HCT116 (cell line): ENCODE results near the gene ABCG1. TPM values are rescaled to one million over a fixed set of nuclear protein-coding genes. Genes with fewer than 3 reads are reported as not detected.

Source experiments
- ATAC-seq: fragments of 200-7000 bp; cut with Tn5 transposase; 2 replicates; pipeline ENCODE4 v1.9.1; 2020; ENCODE audit warnings: mild to moderate bottlenecking, moderate library complexity
- BruUV-seq: library from RNA; stranded (reverse); fragments of 400-500 nt; replicated peaks from 2 replicates; lab custom pipeline; 2021; lab: Mats Ljungman, UMichigan
- CTCF ChIA-PET: fragments of 300-600 bp; sonication (Branson Sonifier 250); formaldehyde crosslinking; loops from one replicate; lab custom pipeline; 2021; ENCODE audit warnings: antibody characterized with exemption; lab: Charles Lee
- POLR2A ChIA-PET: fragments of 300-600, 350-600 bp; sonication (Branson Sonifier 250); formaldehyde crosslinking; loops from one replicate; lab custom pipeline; 2021; ENCODE audit warnings: antibody characterized with exemption; lab: Charles Lee
- RAD21 ChIA-PET, 2 experiments: fragments of 300-600 bp; sonication (Branson Sonifier 250); formaldehyde crosslinking; loops; one replicate each; lab custom pipeline; 2023; ENCODE audit warnings: low total read pairs in 2 of 2; ENCODE audit not compliant: uncharacterized antibody in 2 of 2, unreplicated experiment in 2 of 2, low non-redundant PET in 1 of 2; lab: Charles Lee
- DNase-seq: peaks from one replicate; pipeline ENCODE4 v3.0.0-alpha.2; 2010; ENCODE audit warnings: low read depth, low spot score
- H2AFZ ChIP-seq: fragments of 200-600 bp; shearing (Covaris generic), sonication (generic); 2 replicates; pipeline ENCODE4 v1.6.1; 2017; ENCODE audit warnings: low read depth, mixed run types, mixed read lengths, antibody characterized with exemption, low read length; ENCODE audit not compliant: poor library complexity, severe bottlenecking
- H3K27ac ChIP-seq: 2 replicates; pipeline ENCODE4 v1.5.1; 2012; ENCODE audit warnings: low read depth, low read length
- H3K27me3 ChIP-seq: fragments of 200-600 bp; sonication (generic); 2 replicates; pipeline ENCODE4 v1.6.1; 2016; ENCODE audit warnings: mixed run types, low read length, mixed read lengths; ENCODE audit not compliant: insufficient read depth
- H3K36me3 ChIP-seq, 2 experiments: fragments of 200-500 bp in 1 of 2; fragments of 200-600 bp in 1 of 2; sonication (Bioruptor generic) in 1 of 2; sonication (generic) in 1 of 2; 2 replicates each; pipeline versions ENCODE4 v1.5.1 to v1.6.1; 2014 to 2016; ENCODE audit warnings: low read length in 2 of 2, inconsistent platforms in 1 of 2, mixed read lengths in 1 of 2, mixed run types in 1 of 2; ENCODE audit not compliant: insufficient read depth in 2 of 2, control insufficient read depth in 1 of 2
- H3K4me1 ChIP-seq, 2 experiments: fragments of 200-600 bp in 1 of 2; sonication (generic) in 1 of 2; 2 replicates each; pipeline versions ENCODE4 v1.5.1 to v1.6.1; 2012 to 2017; ENCODE audit warnings: low read length in 2 of 2, inconsistent platforms in 1 of 2, mild to moderate bottlenecking in 1 of 2, mixed read lengths in 1 of 2, mixed run types in 1 of 2, moderate library complexity in 1 of 2; ENCODE audit not compliant: insufficient read depth in 2 of 2, control insufficient read depth in 1 of 2
- H3K4me2 ChIP-seq: fragments of 200-600 bp; sonication (generic); 2 replicates; pipeline ENCODE4 v1.6.1; 2017; ENCODE audit warnings: mixed run types, low read length, mixed read lengths
- H3K4me3 ChIP-seq, 2 experiments: fragments of 200-600 bp in 1 of 2; sonication (generic) in 1 of 2; replicated peaks in 1 of 2; 2 replicates each; pipeline ENCODE4 v1.5.1; 2011 to 2016; ENCODE audit warnings: low read length in 2 of 2, control low read depth in 1 of 2, low read depth in 1 of 2, mild to moderate bottlenecking in 1 of 2, mixed read lengths in 1 of 2, mixed run types in 1 of 2
- H3K79me2 ChIP-seq: fragments of 200-600 bp; sonication (generic); 2 replicates; pipeline ENCODE4 v1.6.1; 2017; ENCODE audit warnings: mild to moderate bottlenecking, mixed run types, low read length, moderate library complexity, mixed read lengths; ENCODE audit not compliant: insufficient read depth
- H3K9ac ChIP-seq: fragments of 200-600 bp; sonication (generic); 2 replicates; pipeline ENCODE4 v1.6.1; 2016; ENCODE audit warnings: low read length, mixed read lengths
- H3K9me2 ChIP-seq: fragments of 200-600 bp; sonication (generic), shearing (Covaris generic); 2 replicates; pipeline ENCODE4 v1.6.1; 2017; ENCODE audit warnings: mixed run types, mild to moderate bottlenecking, moderate library complexity; ENCODE audit not compliant: insufficient read depth
- H3K9me3 ChIP-seq, 2 experiments: fragments of 200-500 bp in 1 of 2; fragments of 200-600 bp in 1 of 2; sonication (Bioruptor generic) in 1 of 2; sonication (generic) in 1 of 2; 2 replicates each; pipeline ENCODE4 v1.6.1; 2014 to 2017; ENCODE audit warnings: low read length in 2 of 2, mixed read lengths in 2 of 2, inconsistent platforms in 1 of 2, low read depth in 1 of 2, mild to moderate bottlenecking in 1 of 2, mixed run types in 1 of 2, moderate library complexity in 1 of 2; ENCODE audit not compliant: control insufficient read depth in 1 of 2, insufficient read depth in 1 of 2
- H4K20me1 ChIP-seq: fragments of 200-600 bp; sonication (generic), shearing (Covaris generic); 2 replicates; pipeline ENCODE4 v1.6.1; 2017; ENCODE audit warnings: mixed run types, mild to moderate bottlenecking, moderate library complexity; ENCODE audit not compliant: insufficient read depth
- CBX3 ChIP-seq: IDR thresholded peaks from 2 replicates; pipeline ENCODE4 v1.6.1; 2012; ENCODE audit warnings: low read depth
- CEBPB ChIP-seq: IDR thresholded peaks from 2 replicates; pipeline ENCODE4 v1.6.1; 2012; ENCODE audit warnings: low read depth
- CTCF ChIP-seq, 3 experiments: fragments of 200-600 bp in 1 of 3; sonication (generic) in 1 of 3; IDR thresholded peaks in 2 of 3; conservative IDR thresholded peaks in 1 of 3; 2 replicates each; pipeline ENCODE4 v1.5.1; 2012 to 2017; ENCODE audit warnings: low read depth in 2 of 3, low read length in 2 of 3, antibody characterized with exemption in 1 of 3, borderline replicate concordance in 1 of 3, control low read depth in 1 of 3, mild to moderate bottlenecking in 1 of 3, mixed read lengths in 1 of 3, mixed run types in 1 of 3, moderate library complexity in 1 of 3; ENCODE audit not compliant: insufficient read depth in 1 of 3
- EGR1 ChIP-seq: IDR thresholded peaks from 2 replicates; pipeline ENCODE4 v1.6.1; 2012; ENCODE audit warnings: low read depth
- EZH2phosphoT487 ChIP-seq: fragments of 200-600 bp; IDR thresholded peaks from 2 replicates; pipeline ENCODE4 v1.6.1; 2018; ENCODE audit warnings: antibody characterized with exemption, borderline replicate concordance
- JUND ChIP-seq: IDR thresholded peaks from 2 replicates; pipeline ENCODE4 v1.6.1; 2012
- MAX ChIP-seq: IDR thresholded peaks from 2 replicates; pipeline ENCODE4 v1.6.1; 2012
- POLR2A ChIP-seq: IDR thresholded peaks from 2 replicates; pipeline ENCODE4 v1.7.0; 2011; ENCODE audit warnings: borderline replicate concordance; ENCODE audit not compliant: insufficient read depth, insufficient read length; ENCODE audit errors: extremely low read depth
- SP1 ChIP-seq: IDR thresholded peaks from 2 replicates; pipeline ENCODE4 v1.6.1; 2012; ENCODE audit warnings: low read depth
- YY1 ChIP-seq: IDR thresholded peaks from 2 replicates; pipeline ENCODE4 v1.6.1; 2011; ENCODE audit warnings: low read length, low read depth, moderate library complexity, mild to moderate bottlenecking; ENCODE audit not compliant: insufficient replicate concordance; ENCODE audit errors: extremely low read depth
- ZBTB33 ChIP-seq: IDR thresholded peaks from 2 replicates; pipeline ENCODE4 v1.6.1; 2011; ENCODE audit warnings: mild to moderate bottlenecking, low read length, moderate library complexity; ENCODE audit not compliant: insufficient replicate concordance; ENCODE audit errors: extremely low read depth
- intact Hi-C: fragments of 100-400 bp; cut with micrococcal nuclease; formaldehyde crosslinking; loops from 2 replicates; pipeline ENCODE4 v1.10.0; 2022
- total RNA-seq: library from RNA; stranded (reverse); gene quantifications from one replicate; pipeline ENCODE4 v1.2.1, GENCODE V29; 2021; ENCODE audit not compliant: unreplicated experiment

ABCG1 gene
- total RNA-seq, 1 experiment from 2014 or later: 1.6 TPM

GRCh38 chr21:42293649-42294272 is 74.8 kb downstream of the ABCG1 start:
- Histone ChIP-seq H3K4me2 (no peak overlapping the region), H2AFZ (no peak overlapping the region), H3K4me1 (peaks cover 0 to 7% of the 10 kb centered on the region in 2 experiments; a peak in 1 of 4 replicates), H3K9ac (no peak overlapping the region), H3K9me3 (no peaks in the 10 kb centered on the region; a peak in 1 of 4 replicates), H3K27me3 (0 out of 2 replicates have a peak, but pooled peaks cover 3% of the 10 kb centered on the region), H3K4me3 (no peak overlapping the region), H3K27ac (no peak overlapping the region), H3K79me2 (no peaks in the 10 kb centered on the region), H3K36me3 (no peaks in the 10 kb centered on the region), H4K20me1 (no peaks in the 10 kb centered on the region), H3K9me2 (no peaks in the 10 kb centered on the region)
- BruUV-seq: no TSS peak
- DNase-seq: no peak
- RAD21 ChIA-PET: no interaction called here
- TF ChIP-seq EGR1 (no peak), CTCF (IDR thresholded peaks at IDR 0.05 in 2 of 3, conservative IDR thresholded peaks at IDR 0.05 in 1 of 3; ENCODE audit: borderline replicate concordance in 1 of 3, insufficient read depth in 1 of 3, low read depth in 2 of 3, low read length in 2 of 3) (no peak), CEBPB (no peak), CBX3 (no peak), JUND (no peak), MAX (no peak)
- no peak for ATAC-seq
- CTCF ChIA-PET: no interaction called here
- intact Hi-C loops: no loop called here
- POLR2A ChIA-PET: no interaction called here

GRCh38 chr21:42294273-42294880 is 75.4 kb downstream of the ABCG1 start:
- ChIA-PET CTCF (no interaction called here), RAD21 (no interaction called here), POLR2A (interaction anchor here (0.7 kb wide), 1 partner anchor 115 kb away, joined by 3 read pairs; no protein-coding TSS in a partner anchor)
- Histone ChIP-seq H3K79me2 (no peaks in the 10 kb centered on the region), H3K27me3 (0 out of 2 replicates have a peak, but pooled peaks cover 9% of the 10 kb centered on the region), H3K9me3 (no peaks in the 10 kb centered on the region; a peak in 1 of 4 replicates), H3K4me1 (peaks cover 0 to 7% of the 10 kb centered on the region in 2 experiments; a peak in 1 of 4 replicates), H3K4me3 (no peak overlapping the region), H3K9me2 (no peaks in the 10 kb centered on the region), H3K9ac (no peak overlapping the region), H2AFZ (no peak overlapping the region), H3K4me2 (no peak overlapping the region), H4K20me1 (no peaks in the 10 kb centered on the region), H3K36me3 (no peaks in the 10 kb centered on the region)
- no peak for DNase-seq
- no peak for ATAC-seq
- BruUV-seq: no TSS peak
- TF ChIP-seq SP1 (no peak), CEBPB (no peak), YY1 (no peak), ZBTB33 (no peak), POLR2A (no peak), EZH2phosphoT487 (no peak)
- TF ChIP-seq, all 23 proteins: peak for 0
- intact Hi-C loops: no loop called here
- H3K27ac ChIP-seq: no peak overlapping the region; the same call in 1 of the 2 replicates
